ENCODE measurements around the gene CWC25.

- TF ChIP-seq CTCF (IDR thresholded peaks at IDR 0.05): no peak
- no peak for TF ChIP-seq POLR2AphosphoS5 (IDR thresholded peaks at IDR 0.05)
- TF ChIP-seq EP300 (IDR thresholded peaks at IDR 0.05): no peak
- TF ChIP-seq POLR2A (IDR thresholded peaks at IDR 0.05): no peak
These were observed 38.7 kb downstream of the CWC25 start for GRCh38 chr17:38786372-38786771.
